ENCODE results near the gene SLC18A3. TPM values are rescaled to one million over a fixed set of nuclear protein-coding genes. Genes with fewer than 3 reads are reported as not detected.

Gene SLC18A3
- total RNA-seq, 1 experiment from 2014 or later, result not detected

- Histone ChIP-seq H3K4me3 (replicated peaks in 1 of 2; ENCODE audit: low read depth in 1 of 2, low read length in 2 of 2) (no peak overlapping the region), H2AFZ (ENCODE audit: low read depth, low read length, poor library complexity, severe bottlenecking) (no peak overlapping the region), H3K9me2 (ENCODE audit: insufficient read depth) (no peaks in the 10 kb centered on the region), H3K36me3 (ENCODE audit: control insufficient read depth in 1 of 2, insufficient read depth in 2 of 2, low read length in 2 of 2) (no peaks in the 10 kb centered on the region), H3K9ac (ENCODE audit: low read length) (no peak overlapping the region), H3K27me3 (ENCODE audit: insufficient read depth, low read length) (no peaks in the 10 kb centered on the region), H3K79me2 (ENCODE audit: insufficient read depth, low read length) (no peaks in the 10 kb centered on the region), H3K27ac (ENCODE audit: low read depth, low read length) (no peak overlapping the region), H4K20me1 (ENCODE audit: insufficient read depth) (no peaks in the 10 kb centered on the region), H3K4me2 (ENCODE audit: low read length) (no peak overlapping the region), H3K4me1 (ENCODE audit: control insufficient read depth in 1 of 2, insufficient read depth in 2 of 2, low read length in 2 of 2) (no peaks in the 10 kb centered on the region), H3K9me3 (ENCODE audit: control insufficient read depth in 1 of 2, insufficient read depth in 1 of 2, low read depth in 1 of 2, low read length in 2 of 2) (no peaks in the 10 kb centered on the region)
- BruUV-seq (replicated peaks), result no TSS peak
- ChIA-PET RAD21 (ENCODE audit: low non-redundant PET in 1 of 2, low total read pairs in 2 of 2, uncharacterized antibody in 2 of 2, unreplicated experiment in 2 of 2) (no interaction called here), CTCF (no interaction called here), POLR2A (no interaction called here)
- ATAC-seq (no peak), DNase-seq (ENCODE audit: low read depth, low spot score) (no peak)
- TF ChIP-seq RAD21 (IDR thresholded peaks at IDR 0.05; ENCODE audit: low read depth), result no peak
- no peak for TF ChIP-seq POLR2A (IDR thresholded peaks at IDR 0.05; ENCODE audit: borderline replicate concordance, extremely low read depth, insufficient read depth, insufficient read length)
- no peak for TF ChIP-seq YY1 (IDR thresholded peaks at IDR 0.05; ENCODE audit: extremely low read depth, insufficient replicate concordance, low read depth, low read length)
- no peak for TF ChIP-seq EZH2phosphoT487 (IDR thresholded peaks at IDR 0.05; ENCODE audit: borderline replicate concordance)
- no peak for TF ChIP-seq ELF1 (IDR thresholded peaks at IDR 0.05; ENCODE audit: borderline replicate concordance, low read depth)
- TF ChIP-seq SRF (IDR thresholded peaks at IDR 0.05; ENCODE audit: low read depth), result no peak
- no peak for TF ChIP-seq CTCF (IDR thresholded peaks at IDR 0.05 in 2 of 3, conservative IDR thresholded peaks at IDR 0.05 in 1 of 3; ENCODE audit: borderline replicate concordance in 1 of 3, insufficient read depth in 1 of 3, low read depth in 2 of 3, low read length in 2 of 3)
- no peak for TF ChIP-seq MAX (IDR thresholded peaks at IDR 0.05)
- no peak for TF ChIP-seq TCF7L2 (IDR thresholded peaks at IDR 0.05; ENCODE audit: borderline replicate concordance, extremely low read depth, insufficient read depth, insufficient read length)
- TF ChIP-seq ZBTB33 (IDR thresholded peaks at IDR 0.05; ENCODE audit: extremely low read depth, insufficient replicate concordance, low read length), result no peak
- no peak for TF ChIP-seq EZH2 (IDR thresholded peaks at IDR 0.05)
- TF ChIP-seq EGR1 (IDR thresholded peaks at IDR 0.05; ENCODE audit: low read depth), result no peak
- no peak for TF ChIP-seq ZFX (IDR thresholded peaks at IDR 0.05)
- TF ChIP-seq, protein P1, sequence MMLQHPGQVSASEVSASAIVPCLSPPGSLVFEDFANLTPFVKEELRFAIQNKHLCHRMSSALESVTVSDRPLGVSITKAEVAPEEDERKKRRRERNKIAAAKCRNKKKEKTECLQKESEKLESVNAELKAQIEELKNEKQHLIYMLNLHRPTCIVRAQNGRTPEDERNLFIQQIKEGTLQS (IDR thresholded peaks at IDR 0.05), result no peak
- TF ChIP-seq FOSL1 (IDR thresholded peaks at IDR 0.05; ENCODE audit: low read depth), result no peak
- TF ChIP-seq SP1 (IDR thresholded peaks at IDR 0.05; ENCODE audit: low read depth), result no peak
- TF ChIP-seq SIN3A (IDR thresholded peaks at IDR 0.05; ENCODE audit: low read depth), result no peak
- no peak for TF ChIP-seq ZNF274 (IDR thresholded peaks at IDR 0.05; ENCODE audit: low read depth, low read length)
- TF ChIP-seq CEBPB (IDR thresholded peaks at IDR 0.05; ENCODE audit: low read depth), result no peak
- no peak for TF ChIP-seq JUND (IDR thresholded peaks at IDR 0.05)
- intact Hi-C loops (cut with micrococcal nuclease), result no loop called here
Observed at GRCh38 chr10:49627038-49627437, 16.9 kb downstream of the SLC18A3 start.

Data from HCT116 (cell line).